B cell (primary cell): ENCODE results near the gene NRF1. TPM values are rescaled to one million over a fixed set of nuclear protein-coding genes. Genes with fewer than 3 reads are reported as not detected.

Source experiments
- ATAC-seq: fragments of 200-7000 bp; cut with Tn5 transposase; one replicate; pipeline ENCODE4 v1.10.0; 2021; ENCODE audit warnings: low read depth, mild to moderate bottlenecking, moderate number of reproducible peaks, moderate library complexity
- CTCF ChIA-PET: fragments of 350-600 bp; sonication (Branson Sonifier 250); formaldehyde crosslinking; loops from one replicate; lab custom pipeline; 2021; ENCODE audit warnings: antibody characterized with exemption, inconsistent platforms; lab: Charles Lee
- POLR2A ChIA-PET: fragments of 350-600 bp; sonication (Branson Sonifier 250); formaldehyde crosslinking; loops from one replicate; lab custom pipeline; 2021; ENCODE audit warnings: antibody characterized with exemption; lab: Charles Lee
- DNase-seq: peaks from one replicate; pipeline ENCODE4 v3.0.0; 2013
- H2AFZ ChIP-seq: 2 replicates; pipeline ENCODE4 v1.6.1; 2012; ENCODE audit warnings: mild to moderate bottlenecking, low read depth, low read length; ENCODE audit not compliant: insufficient read depth, poor library complexity, severe bottlenecking
- H3K27ac ChIP-seq, 2 donors: 1 replicate in 1 of 2; 2 replicates in 1 of 2; pipeline ENCODE4 v1.5.1; 2012 to 2013; ENCODE audit warnings: low read length in 2 of 2, mild to moderate bottlenecking in 2 of 2, moderate library complexity in 1 of 2
- H3K27me3 ChIP-seq, 4 experiments: fragments of 200-600 bp in 1 of 4; sonication (generic) in 1 of 4; replicated peaks in 1 of 4; 1 replicate in 2 of 4; 2 replicates in 2 of 4; pipeline versions ENCODE4 v1.6.1 to v1.7.0; 2013 to 2016; ENCODE audit warnings: low read length in 3 of 4, mild to moderate bottlenecking in 2 of 4, mixed read lengths in 1 of 4, moderate library complexity in 1 of 4; ENCODE audit not compliant: insufficient read depth in 4 of 4, control insufficient read depth in 3 of 4; ENCODE audit errors: control extremely low read depth in 1 of 4
- H3K36me3 ChIP-seq, 2 experiments: replicated peaks in 1 of 2; 1 replicate in 1 of 2; 2 replicates in 1 of 2; pipeline versions ENCODE4 v1.6.1 to v1.7.1; 2013; ENCODE audit warnings: low read length in 1 of 2; ENCODE audit not compliant: insufficient read depth in 2 of 2, control insufficient read depth in 1 of 2; ENCODE audit errors: control extremely low read depth in 1 of 2, extremely low read depth in 1 of 2
- H3K4me1 ChIP-seq, 2 donors: fragments of 200-600 bp in 1 of 2; sonication (generic) in 1 of 2; 1 replicate in 1 of 2; 2 replicates in 1 of 2; pipeline versions ENCODE4 v1.5.1 to v1.6.1; 2013 to 2017; ENCODE audit warnings: low read length in 2 of 2; ENCODE audit not compliant: control insufficient read depth in 2 of 2, insufficient read depth in 2 of 2
- H3K4me2 ChIP-seq: replicated peaks from 2 replicates; pipeline ENCODE3; 2012; ENCODE audit warnings: mild to moderate bottlenecking, low read depth, low read length; ENCODE audit not compliant: poor library complexity, severe bottlenecking
- H3K4me3 ChIP-seq, 5 experiments: fragments of 200-600 bp in 1 of 5; sonication (generic) in 1 of 5; 1 replicate in 3 of 5; 2 replicates in 2 of 5; pipeline versions ENCODE4 v1.5.1 to v1.7.0; 2011 to 2016; ENCODE audit warnings: low read length in 4 of 5, mild to moderate bottlenecking in 4 of 5, low read depth in 2 of 5, control low read depth in 1 of 5, moderate library complexity in 1 of 5; ENCODE audit not compliant: insufficient read depth in 1 of 5; ENCODE audit errors: control extremely low read depth in 1 of 5, extremely low read depth in 1 of 5
- H3K79me2 ChIP-seq: fragments of 200-600 bp; sonication (generic); one replicate; pipeline ENCODE4 v1.6.0; 2016; ENCODE audit warnings: low read length; ENCODE audit not compliant: control insufficient read depth, insufficient read depth
- H3K9ac ChIP-seq: fragments of 200-600 bp; sonication (generic); 2 replicates; pipeline ENCODE4 v1.6.1; 2017; ENCODE audit warnings: mild to moderate bottlenecking, low read length, moderate library complexity
- H3K9me3 ChIP-seq, 3 donors: one replicate each; pipeline versions ENCODE4 v1.6.1 to v1.7.1; 2013; ENCODE audit warnings: low read length in 2 of 3; ENCODE audit not compliant: control insufficient read depth in 2 of 3, insufficient read depth in 1 of 3; ENCODE audit errors: control extremely low read depth in 1 of 3
- H4K20me1 ChIP-seq: 2 replicates; pipeline ENCODE4 v1.6.0; 2012; ENCODE audit warnings: mild to moderate bottlenecking, low read length; ENCODE audit not compliant: insufficient read depth, control insufficient read depth, poor library complexity, severe bottlenecking
- H3K27ac Mint-ChIP-seq: one replicate; pipeline ENCODE4 v1.8.0; 2021; ENCODE audit warnings: mixed read lengths
- H3K27me3 Mint-ChIP-seq: one replicate; pipeline ENCODE4 v1.8.0; 2021; ENCODE audit warnings: mixed read lengths
- H3K4me1 Mint-ChIP-seq: one replicate; pipeline ENCODE4 v1.8.0; 2021; ENCODE audit warnings: mixed read lengths
- H3K4me3 Mint-ChIP-seq: one replicate; pipeline ENCODE4 v1.8.0; 2021; ENCODE audit warnings: mixed read lengths
- H3K9me3 Mint-ChIP-seq: one replicate; pipeline ENCODE4 v1.8.0; 2022; ENCODE audit warnings: mixed read lengths; ENCODE audit not compliant: insufficient read depth
- CTCF ChIP-seq: fragments of 200-600 bp; IDR thresholded peaks from one replicate; pipeline ENCODE4 v1.8.0; 2022; ENCODE audit warnings: antibody characterized with exemption, mild to moderate bottlenecking
- EZH2 ChIP-seq: IDR thresholded peaks from 2 replicates; pipeline ENCODE4 v1.6.1; 2012; ENCODE audit warnings: borderline replicate concordance, low read depth, mild to moderate bottlenecking, moderate library complexity, low read length; ENCODE audit not compliant: insufficient read depth, poor library complexity, severe bottlenecking
- WGBS: methylation state at CpG from one replicate; pipeline ENCODE4 v1.1.5; 2013; ENCODE audit warnings: missing lambda C conversion rate; ENCODE audit not compliant: insufficient coverage; 5-methylcytosine and 5-hydroxymethylcytosine counted together
- intact Hi-C: fragments of 100-400 bp; cut with micrococcal nuclease; formaldehyde crosslinking; loops from one replicate; pipeline ENCODE4 v1.10.0; 2022
- polyA plus RNA-seq: library from polyadenylated mRNA; depleted of rRNA; stranded (reverse); fragments of >200 nt; gene quantifications from 2 replicates; pipeline ENCODE4 v1.2.3, GENCODE V29; 2012
- total RNA-seq, 2 donors: library from RNA; stranded (reverse); fragments of 120-200 nt in 1 of 2; gene quantifications; 1 replicate in 1 of 2; 2 replicates in 1 of 2; pipeline versions ENCODE4 v1.2.3 to v1.2.4, GENCODE V29; 2013 to 2022

NRF1 gene
- total and polyA plus RNA-seq, 2 donors (not counting 1 experiment from before 2014, with no cell fraction given) = 19.6 to 53.0 TPM

GRCh38 chr7:129757991-129758390 lies 146.5 kb downstream of the NRF1 start:
- Mint-ChIP-seq H3K4me3 (no peak overlapping the region), H3K27me3 (no peaks in the 10 kb centered on the region)
- CTCF ChIA-PET = no interaction called here

GRCh38 chr7:129762387-129762969 lies 151.0 kb downstream of the NRF1 start:
- ATAC-seq (no peak), DNase-seq (no peak)
- TF ChIP-seq EZH2 (no peak), CTCF (no peak)
- H3K27me3 ChIP-seq = no peaks in the 10 kb centered on the region
- no peak overlapping the region for H3K4me3 ChIP-seq
- Mint-ChIP-seq H3K9me3 (no peaks in the 10 kb centered on the region), H3K27me3 (no peaks in the 10 kb centered on the region), H3K27ac (no peak overlapping the region), H3K4me3 (no peak overlapping the region), H3K4me1 (no peaks in the 10 kb centered on the region)
- ChIA-PET CTCF (no interaction called here), POLR2A (no interaction called here)
- 93% methylated on average over 52 of the region's 52 CpGs for WGBS
- intact Hi-C loops = no loop called here
- peaks cover 0 to 6% (median 0%) of the 10 kb centered on the region in 3 donors for H3K9me3 ChIP-seq
- H3K27ac ChIP-seq = no peak overlapping the region
- no peaks in the 10 kb centered on the region for H4K20me1 ChIP-seq
- H3K79me2 ChIP-seq = no peaks in the 10 kb centered on the region
- no peaks in the 10 kb centered on the region for H3K36me3 ChIP-seq
- no peak overlapping the region for H2AFZ ChIP-seq
- no peaks in the 10 kb centered on the region for H3K4me1 ChIP-seq
- H3K4me2 ChIP-seq = no peak overlapping the region
- H3K9ac ChIP-seq = no peak overlapping the region

More at GRCh38 chr7:129757991-129758390, 146.5 kb downstream of the NRF1 start:
- Histone ChIP-seq H3K4me2 (no peak overlapping the region), H3K9me3 (peaks cover 0 to 6% (median 0%) of the 10 kb centered on the region in 3 donors), H4K20me1 (no peaks in the 10 kb centered on the region), H3K27me3 (no peaks in the 10 kb centered on the region), H3K79me2 (no peaks in the 10 kb centered on the region), H3K4me1 (no peaks in the 10 kb centered on the region), H3K4me3 (no peak overlapping the region), H2AFZ (no peak overlapping the region), H3K27ac (no peak overlapping the region), H3K9ac (no peak overlapping the region), H3K36me3 (peaks cover 0 to 24% of the 10 kb centered on the region in 2 experiments)
- POLR2A ChIA-PET = no interaction called here
- WGBS = 90% methylated on average over 2 of the region's 5 CpGs
- H3K27ac Mint-ChIP-seq = no peak overlapping the region
- H3K9me3 Mint-ChIP-seq = no peaks in the 10 kb centered on the region
- no peak for ATAC-seq
- H3K4me1 Mint-ChIP-seq = no peaks in the 10 kb centered on the region
- intact Hi-C loops = no loop called here
- DNase-seq = no peak
- TF ChIP-seq EZH2 (no peak), CTCF (no peak)
